Panc1 (cell line): ENCODE measurements around the gene CRY2. TPM values are rescaled to one million over a fixed set of nuclear protein-coding genes. Genes with fewer than 3 reads are reported as not detected.

Experiments used
- ATAC-seq: fragments of 200-7000 bp; cut with Tn5 transposase; 2 replicates; pipeline ENCODE4 v1.9.1; 2020; ENCODE audit warnings: mild to moderate bottlenecking, moderate library complexity
- BruUV-seq: library from RNA; stranded (reverse); fragments of 400-500 nt; replicated peaks from 2 replicates; lab custom pipeline; 2021; lab: Mats Ljungman, UMichigan
- CTCF ChIA-PET: fragments of 300-600 bp; sonication (Branson Sonifier 250); formaldehyde crosslinking; loops from one replicate; lab custom pipeline; 2022; ENCODE audit warnings: antibody characterized with exemption; lab: Charles Lee
- POLR2A ChIA-PET: fragments of 300-600 bp; sonication (Branson Sonifier 250); formaldehyde crosslinking; loops from one replicate; lab custom pipeline; 2022; ENCODE audit warnings: antibody characterized with exemption; lab: Charles Lee
- DNase-seq: peaks from one replicate; pipeline ENCODE4 v3.0.0-alpha.2; 2010; ENCODE audit warnings: low read depth, low spot score
- H3K27ac ChIP-seq: 2 replicates; pipeline ENCODE4 v1.5.1; 2011; ENCODE audit warnings: mild to moderate bottlenecking, low read length, inconsistent platforms
- H3K27me3 ChIP-seq: fragments of 200-500 bp; sonication (Bioruptor generic); 2 replicates; pipeline ENCODE4 v1.6.0; 2014; ENCODE audit warnings: low read length, inconsistent platforms; ENCODE audit not compliant: control insufficient read depth, insufficient read depth
- H3K36me3 ChIP-seq: fragments of 200-500 bp; sonication (Bioruptor generic); 2 replicates; pipeline ENCODE4 v1.5.1; 2014; ENCODE audit warnings: inconsistent platforms, mild to moderate bottlenecking, low read length, moderate library complexity; ENCODE audit not compliant: control insufficient read depth, insufficient read depth
- H3K4me1 ChIP-seq: 2 replicates; pipeline ENCODE4 v1.5.1; 2011; ENCODE audit warnings: inconsistent platforms, mild to moderate bottlenecking, low read length, moderate library complexity; ENCODE audit not compliant: control insufficient read depth, insufficient read depth
- H3K4me3 ChIP-seq, 2 experiments: 2 replicates each; pipeline ENCODE4 v1.5.1; 2011 to 2012; ENCODE audit warnings: low read depth in 2 of 2, low read length in 2 of 2, mild to moderate bottlenecking in 2 of 2, inconsistent platforms in 1 of 2, moderate library complexity in 1 of 2
- H3K9me3 ChIP-seq: fragments of 200-500 bp; sonication (Bioruptor generic); 2 replicates; pipeline ENCODE4 v1.5.1; 2014; ENCODE audit warnings: low read depth, mild to moderate bottlenecking, inconsistent platforms, low read length, moderate library complexity; ENCODE audit not compliant: control insufficient read depth, insufficient read depth
- POLR2AphosphoS5 ChIP-seq: IDR thresholded peaks from 2 replicates; pipeline ENCODE4 v1.6.1; 2012; ENCODE audit warnings: mild to moderate bottlenecking, low read depth, low read length, moderate library complexity
- SIN3A ChIP-seq: IDR thresholded peaks from 2 replicates; pipeline ENCODE4 v1.6.1; 2012; ENCODE audit warnings: low read depth, mild to moderate bottlenecking, low read length, moderate library complexity, borderline replicate concordance; ENCODE audit not compliant: insufficient read depth
- TCF7L2 ChIP-seq: IDR thresholded peaks from 2 replicates; pipeline ENCODE4 v1.6.1; 2011; ENCODE audit warnings: mild to moderate bottlenecking, low read depth, low read length, inconsistent platforms
- in situ Hi-C: cut with HindIII; loops from 2 replicates; pipeline ENCODE4 v1.10.0; 2016; ENCODE audit warnings: low sequenced_read_pairs, low pct_unique_long_range_greater_than_20kb
- intact Hi-C: fragments of 100-400 bp; cut with micrococcal nuclease; formaldehyde crosslinking; loops from one replicate; pipeline ENCODE4 v1.10.0; 2022; ENCODE audit not compliant: unreplicated experiment
- total RNA-seq: library from RNA; stranded (reverse); gene quantifications from one replicate; pipeline ENCODE4 v1.2.1, GENCODE V29; 2021; ENCODE audit not compliant: unreplicated experiment
- TF ChIP-seq, protein P1 (sequence below), 2 experiments: IDR thresholded peaks; 2 replicates each; pipeline ENCODE4 v1.6.1; 2011 to 2012; ENCODE audit warnings: low read depth in 2 of 2, control low read depth in 1 of 2, low read length in 1 of 2, mild to moderate bottlenecking in 1 of 2, moderate library complexity in 1 of 2; ENCODE audit not compliant: insufficient read depth in 1 of 2
- TF ChIP-seq, protein P2 (sequence below): fragments of 450-650 bp; IDR thresholded peaks from 2 replicates; pipeline ENCODE4 v1.5.1; 2017; ENCODE audit warnings: mild to moderate bottlenecking

The CRY2 gene
- total RNA-seq, 1 experiment from 2014 or later = 14.6 TPM

DNA sequence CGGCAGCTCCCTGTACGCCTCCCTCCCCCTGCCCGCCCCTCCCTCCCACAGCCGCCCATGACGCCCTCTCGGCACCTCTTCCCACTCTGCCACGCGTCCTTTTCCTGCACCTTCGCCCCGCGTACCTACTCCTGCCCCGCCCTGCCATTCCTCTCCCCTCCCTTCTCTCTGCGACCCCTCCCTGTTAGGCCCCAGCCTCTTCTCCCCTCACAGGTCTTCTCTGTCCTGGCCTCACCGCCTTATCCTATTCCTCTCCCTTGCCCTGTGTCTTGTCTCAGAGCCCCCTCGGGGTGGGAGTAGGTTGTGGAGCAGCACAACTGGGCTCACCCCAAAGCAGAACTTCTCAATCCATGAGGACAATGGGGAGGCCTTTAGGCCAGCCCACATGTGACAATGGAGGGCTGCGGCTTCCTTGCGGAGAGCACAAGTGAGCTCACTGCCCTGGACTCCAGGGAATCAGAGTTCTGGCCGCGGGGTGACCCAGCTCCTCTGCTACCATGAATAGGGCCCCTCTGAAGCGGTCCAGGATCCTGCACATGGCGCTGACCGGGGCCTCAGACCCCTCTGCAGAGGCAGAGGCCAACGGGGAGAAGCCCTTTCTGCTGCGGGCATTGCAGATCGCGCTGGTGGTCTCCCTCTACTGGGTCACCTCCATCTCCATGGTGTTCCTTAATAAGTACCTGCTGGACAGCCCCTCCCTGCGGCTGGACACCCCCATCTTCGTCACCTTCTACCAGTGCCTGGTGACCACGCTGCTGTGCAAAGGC, 41.8 kb upstream of the CRY2 start:
- ChIA-PET CTCF (interaction anchor here (0.6 kb wide), 1 partner anchor 9 kb away, joined by 7 read pairs; no protein-coding TSS in a partner anchor), POLR2A (interaction anchor here (0.6 kb wide), 1 partner anchor 399 kb away, joined by 3 read pairs; no protein-coding TSS in a partner anchor)
- DNase-seq = no peak
- peaks cover 22% of the 10 kb centered on the region for H3K4me1 ChIP-seq
- in situ Hi-C loops = no loop called here
- H3K36me3 ChIP-seq = no peaks in the 10 kb centered on the region; the same call in 1 of the 2 replicates
- peak; percentile 57 for ATAC-seq
- BruUV-seq = no TSS peak
- no peaks in the 10 kb centered on the region for H3K9me3 ChIP-seq
- peak overlapping the region; percentile 89 for H3K27ac ChIP-seq
- no peaks in the 10 kb centered on the region for H3K27me3 ChIP-seq
- intact Hi-C loops = no loop called here
- peak overlapping the region; percentile 67 to 91 for H3K4me3 ChIP-seq
- TF ChIP-seq, protein P1, sequence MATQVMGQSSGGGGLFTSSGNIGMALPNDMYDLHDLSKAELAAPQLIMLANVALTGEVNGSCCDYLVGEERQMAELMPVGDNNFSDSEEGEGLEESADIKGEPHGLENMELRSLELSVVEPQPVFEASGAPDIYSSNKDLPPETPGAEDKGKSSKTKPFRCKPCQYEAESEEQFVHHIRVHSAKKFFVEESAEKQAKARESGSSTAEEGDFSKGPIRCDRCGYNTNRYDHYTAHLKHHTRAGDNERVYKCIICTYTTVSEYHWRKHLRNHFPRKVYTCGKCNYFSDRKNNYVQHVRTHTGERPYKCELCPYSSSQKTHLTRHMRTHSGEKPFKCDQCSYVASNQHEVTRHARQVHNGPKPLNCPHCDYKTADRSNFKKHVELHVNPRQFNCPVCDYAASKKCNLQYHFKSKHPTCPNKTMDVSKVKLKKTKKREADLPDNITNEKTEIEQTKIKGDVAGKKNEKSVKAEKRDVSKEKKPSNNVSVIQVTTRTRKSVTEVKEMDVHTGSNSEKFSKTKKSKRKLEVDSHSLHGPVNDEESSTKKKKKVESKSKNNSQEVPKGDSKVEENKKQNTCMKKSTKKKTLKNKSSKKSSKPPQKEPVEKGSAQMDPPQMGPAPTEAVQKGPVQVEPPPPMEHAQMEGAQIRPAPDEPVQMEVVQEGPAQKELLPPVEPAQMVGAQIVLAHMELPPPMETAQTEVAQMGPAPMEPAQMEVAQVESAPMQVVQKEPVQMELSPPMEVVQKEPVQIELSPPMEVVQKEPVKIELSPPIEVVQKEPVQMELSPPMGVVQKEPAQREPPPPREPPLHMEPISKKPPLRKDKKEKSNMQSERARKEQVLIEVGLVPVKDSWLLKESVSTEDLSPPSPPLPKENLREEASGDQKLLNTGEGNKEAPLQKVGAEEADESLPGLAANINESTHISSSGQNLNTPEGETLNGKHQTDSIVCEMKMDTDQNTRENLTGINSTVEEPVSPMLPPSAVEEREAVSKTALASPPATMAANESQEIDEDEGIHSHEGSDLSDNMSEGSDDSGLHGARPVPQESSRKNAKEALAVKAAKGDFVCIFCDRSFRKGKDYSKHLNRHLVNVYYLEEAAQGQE (IDR thresholded peaks at IDR 0.05; ENCODE audit: insufficient read depth in 1 of 2, low read depth in 2 of 2, low read length in 1 of 2) = no peak

DNA sequence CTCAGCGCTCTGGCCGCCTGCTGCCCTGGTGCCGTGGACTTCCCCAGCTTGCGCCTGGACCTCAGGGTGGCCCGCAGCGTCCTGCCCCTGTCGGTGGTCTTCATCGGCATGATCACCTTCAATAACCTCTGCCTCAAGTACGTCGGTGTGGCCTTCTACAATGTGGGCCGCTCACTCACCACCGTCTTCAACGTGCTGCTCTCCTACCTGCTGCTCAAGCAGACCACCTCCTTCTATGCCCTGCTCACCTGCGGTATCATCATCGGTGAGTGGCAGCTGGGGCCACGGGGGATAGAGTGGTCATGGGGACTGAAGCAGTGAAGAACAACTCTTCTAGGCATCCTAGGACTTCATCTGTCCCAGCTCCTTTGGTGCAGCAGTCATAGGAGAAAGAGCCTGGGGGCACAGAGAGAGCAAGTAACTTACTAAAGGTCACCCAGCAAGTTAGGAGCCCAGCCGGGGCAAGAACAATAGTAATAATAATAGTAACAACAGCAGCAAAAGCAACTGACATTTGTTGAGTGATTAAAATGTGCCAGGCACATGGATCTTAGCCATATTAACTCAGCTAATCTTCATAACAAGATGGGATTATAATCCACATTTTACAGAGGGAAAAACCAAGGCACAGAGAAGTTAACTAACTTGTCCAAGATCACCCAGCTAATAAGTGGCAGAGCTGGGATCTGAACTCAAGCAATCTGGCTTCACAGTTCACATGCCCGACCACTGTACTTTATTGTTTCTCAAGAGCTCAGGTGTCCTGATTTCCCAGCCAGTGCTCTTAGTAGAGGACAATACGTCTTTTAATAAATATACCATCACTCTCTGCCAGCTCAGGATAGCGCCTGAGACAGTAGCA, 41.0 kb upstream of the CRY2 start:
- H3K27me3 ChIP-seq = no peaks in the 10 kb centered on the region
- CTCF ChIA-PET = interaction anchor here (0.6 to 1.1 kb wide), 2 partner anchors 9 to 35 kb away, joined by 3 to 7 read pairs; no protein-coding TSS in a partner anchor
- ATAC-seq (no peak), DNase-seq (no peak)
- peak overlapping the region; percentile 89 for H3K27ac ChIP-seq
- H3K9me3 ChIP-seq = no peaks in the 10 kb centered on the region
- H3K36me3 ChIP-seq = no peaks in the 10 kb centered on the region; the same call in 1 of the 2 replicates
- POLR2A ChIA-PET = interaction anchor here (0.6 kb wide), 1 partner anchor 400 kb away, joined by 3 read pairs; no protein-coding TSS in a partner anchor
- TSS peak; percentile 58 for BruUV-seq
- TF ChIP-seq POLR2AphosphoS5 (no peak), TCF7L2 (no peak), SIN3A (no peak)
- TF ChIP-seq, protein P2, sequence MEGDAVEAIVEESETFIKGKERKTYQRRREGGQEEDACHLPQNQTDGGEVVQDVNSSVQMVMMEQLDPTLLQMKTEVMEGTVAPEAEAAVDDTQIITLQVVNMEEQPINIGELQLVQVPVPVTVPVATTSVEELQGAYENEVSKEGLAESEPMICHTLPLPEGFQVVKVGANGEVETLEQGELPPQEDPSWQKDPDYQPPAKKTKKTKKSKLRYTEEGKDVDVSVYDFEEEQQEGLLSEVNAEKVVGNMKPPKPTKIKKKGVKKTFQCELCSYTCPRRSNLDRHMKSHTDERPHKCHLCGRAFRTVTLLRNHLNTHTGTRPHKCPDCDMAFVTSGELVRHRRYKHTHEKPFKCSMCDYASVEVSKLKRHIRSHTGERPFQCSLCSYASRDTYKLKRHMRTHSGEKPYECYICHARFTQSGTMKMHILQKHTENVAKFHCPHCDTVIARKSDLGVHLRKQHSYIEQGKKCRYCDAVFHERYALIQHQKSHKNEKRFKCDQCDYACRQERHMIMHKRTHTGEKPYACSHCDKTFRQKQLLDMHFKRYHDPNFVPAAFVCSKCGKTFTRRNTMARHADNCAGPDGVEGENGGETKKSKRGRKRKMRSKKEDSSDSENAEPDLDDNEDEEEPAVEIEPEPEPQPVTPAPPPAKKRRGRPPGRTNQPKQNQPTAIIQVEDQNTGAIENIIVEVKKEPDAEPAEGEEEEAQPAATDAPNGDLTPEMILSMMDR = no peak
- TF ChIP-seq, protein P1 (IDR thresholded peaks at IDR 0.05; ENCODE audit: insufficient read depth in 1 of 2, low read depth in 2 of 2, low read length in 1 of 2) = no peak
- in situ Hi-C loops (no loop called here), intact Hi-C loops (no loop called here)
- peak overlapping the region; percentile 67 to 91 for H3K4me3 ChIP-seq
- peaks cover 22% of the 10 kb centered on the region for H3K4me1 ChIP-seq
